Esophagus muscularis mucosa (tissue), 4 donors: ENCODE results near the gene GRID2.

Source experiments
- CTCF ChIP-seq, 3 experiments: fragments of 200-600 bp in 2 of 3; fragments of 450-650 bp in 1 of 3; sonication (generic) in 2 of 3; IDR thresholded peaks; one replicate each; pipeline ENCODE4 v1.5.1; 2017 to 2019; ENCODE audit warnings: antibody characterized with exemption in 3 of 3, mild to moderate bottlenecking in 2 of 3, moderate library complexity in 1 of 3
- EP300 ChIP-seq: sonication (generic); formaldehyde crosslinking; IDR thresholded peaks from one replicate; pipeline ENCODE4 v1.6.1; 2017; ENCODE audit warnings: antibody characterized with exemption
- POLR2A ChIP-seq: fragments of 450-650 bp; IDR thresholded peaks from one replicate; pipeline ENCODE4 v1.6.1; 2017; ENCODE audit warnings: antibody characterized with exemption, moderate library complexity, mild to moderate bottlenecking, low read depth
- POLR2AphosphoS5 ChIP-seq, 2 donors: sonication (generic); formaldehyde crosslinking; IDR thresholded peaks; one replicate each; pipeline ENCODE4 v1.6.1; 2017; ENCODE audit warnings: antibody characterized with exemption in 2 of 2

GRCh38 chr4:93016350-93016749 is 712.6 kb downstream of the GRID2 start:
- TF ChIP-seq CTCF (IDR thresholded peaks at IDR 0.05), result no peak
- no peak for TF ChIP-seq POLR2A
- no peak for TF ChIP-seq POLR2AphosphoS5 (IDR thresholded peaks at IDR 0.05)
- no peak for TF ChIP-seq EP300
